ENCODE data around the gene DGKH.

DGKH gene

GRCh38 chr13:42284068-42284467, 235.6 kb downstream of the DGKH start:
- DNase-seq, result no peak
